NCI-H1048 (cell line): ENCODE data around the gene DAD1.
A peak's percentile ranks its signal among the peaks of the same experiment; 100 is the strongest.
"Not testable (repeated sequence)": the region's sequence is repeated elsewhere in the genome, so short reads cannot be mapped to it uniquely, and the experiment has no call there.

Experiments used
- DNase-seq: peaks from one replicate; lab custom pipeline; 2025; lab: John Stamatoyannopoulos, UW

DAD1 gene

GRCh38 chr14:22598896-22599244 is 9.8 kb upstream of the DAD1 start:
- DNase-seq, result no peak

- peak; percentile 35 for DNase-seq
These were observed 9.3 kb upstream of the DAD1 start, which contains the start of gene ABHD4 for GRCh38 chr14:22598099-22598895. Gene ABHD4, plus strand, starts transcription at chr14:22598300. Its CDS starts 7 bp downstream, at chr14:22598307.

GRCh38 chr14:22597771-22598098 is 8.7 kb upstream of the DAD1 start:
- DNase-seq, result no peak

- DNase-seq, result no peak
These were observed 8.2 kb upstream of the DAD1 start for GRCh38 chr14:22597265-22597664.

- no peak for DNase-seq
These were observed 7.4 kb upstream of the DAD1 start for GRCh38 chr14:22596354-22596879.

GRCh38 chr14:22594156-22594716 is 5.2 kb upstream of the DAD1 start:
- no peak for DNase-seq

- no peak for DNase-seq
These were observed 4.6 kb upstream of the DAD1 start for GRCh38 chr14:22593601-22594000.

GRCh38 chr14:22593189-22593588 is 4.2 kb upstream of the DAD1 start:
- no peak for DNase-seq

GRCh38 chr14:22588526-22589095 is 413 bp downstream of the DAD1 start:
- DNase-seq, result no peak

- not testable (repeated sequence) for DNase-seq
These were observed 1.2 kb downstream of the DAD1 start for GRCh38 chr14:22587677-22588422.

GRCh38 chr14:22587247-22587646 is 1.8 kb downstream of the DAD1 start:
- no peak for DNase-seq

GRCh38 chr14:22583994-22584393 is 5.0 kb downstream of the DAD1 start:
- no peak for DNase-seq

- DNase-seq, result no peak
These were observed 8.4 kb downstream of the DAD1 start for GRCh38 chr14:22580625-22581024.

GRCh38 chr14:22579881-22580280 is 9.1 kb downstream of the DAD1 start:
- DNase-seq, result no peak

GRCh38 chr14:22579236-22579635 is 9.8 kb downstream of the DAD1 start:
- no peak for DNase-seq

GRCh38 chr14:22577334-22577908 is 11.6 kb downstream of the DAD1 start:
- no peak for DNase-seq

GRCh38 chr14:22573804-22574203 is 15.2 kb downstream of the DAD1 start:
- DNase-seq, result no peak

- DNase-seq, result no peak
These were observed 16.4 kb downstream of the DAD1 start for GRCh38 chr14:22572562-22573058.

GRCh38 chr14:22570132-22570949 is 18.7 kb downstream of the DAD1 start:
- peak; percentile 52 for DNase-seq

GRCh38 chr14:22569737-22570131 is 19.3 kb downstream of the DAD1 start:
- no peak for DNase-seq

GRCh38 chr14:22569106-22569736 is 19.8 kb downstream of the DAD1 start:
- DNase-seq, result no peak
